CD4-positive, alpha-beta T cell treated with Interferon alpha-2 for 1 hour (primary cell): ENCODE results near the gene TP73.
"Not testable (repeated sequence)": the region's sequence is repeated elsewhere in the genome, so short reads cannot be mapped to it uniquely, and the experiment has no call there.

ENCODE experiments used
- DNase-seq, 2 donors: peaks; one replicate each; pipeline ENCODE4 v3.0.0-alpha.2; 2020 to 2022

The TP73 gene

GRCh38 chr1:3746830-3747521, 94.7 kb downstream of the TP73 start:
- peak; percentile 85 to 90 for DNase-seq

GRCh38 chr1:3747522-3747848, 95.2 kb downstream of the TP73 start:
- DNase-seq, result no peak

- DNase-seq, result no peak
These were observed 95.6 kb downstream of the TP73 start for GRCh38 chr1:3747903-3748302.

GRCh38 chr1:3748316-3748900, 96.1 kb downstream of the TP73 start:
- DNase-seq, result not testable (repeated sequence)

- DNase-seq, result no peak
These were observed 97.2 kb downstream of the TP73 start for GRCh38 chr1:3749512-3749911.

- DNase-seq, result no peak
These were observed 98.4 kb downstream of the TP73 start for GRCh38 chr1:3750741-3751140.

- DNase-seq, result no peak
These were observed 100.2 kb downstream of the TP73 start, which contains the start of gene CCDC27 for GRCh38 chr1:3752400-3752945. TSS of gene CCDC27 (plus strand) at chr1:3752450. CDS start at chr1:3752482, 32 bp downstream.

- no peak for DNase-seq
These were observed 101.5 kb downstream of the TP73 start for GRCh38 chr1:3753656-3754454.

- no peak for DNase-seq
These were observed 104.1 kb downstream of the TP73 start for GRCh38 chr1:3756394-3756793.

- DNase-seq, result no peak
These were observed 106.8 kb downstream of the TP73 start for GRCh38 chr1:3759164-3759563.

GRCh38 chr1:3759796-3760195, 107.5 kb downstream of the TP73 start:
- DNase-seq, result no peak

- DNase-seq, result no peak
These were observed 109.1 kb downstream of the TP73 start for GRCh38 chr1:3761296-3762010.

- no peak for DNase-seq
These were observed 110.0 kb downstream of the TP73 start for GRCh38 chr1:3762151-3762872.

GRCh38 chr1:3762873-3763228, 110.5 kb downstream of the TP73 start:
- DNase-seq, result no peak

GRCh38 chr1:3763351-3764125, 111.2 kb downstream of the TP73 start:
- no peak for DNase-seq

GRCh38 chr1:3767328-3767925, 115.1 kb downstream of the TP73 start:
- DNase-seq, result no peak

- DNase-seq, result no peak
These were observed 116.6 kb downstream of the TP73 start for GRCh38 chr1:3768811-3769390.

- no peak for DNase-seq
These were observed 117.9 kb downstream of the TP73 start for GRCh38 chr1:3770047-3770765.

GRCh38 chr1:3771108-3772026, 119.1 kb downstream of the TP73 start:
- DNase-seq, result no peak
